Activated CD4-positive, CD25-positive, alpha-beta regulatory T cell treated with anti-CD3 and anti-CD28 coated beads, Interleukin-2, amount 50 U/mL, for 24 hours (primary cell): ENCODE data around the gene RASL12.
"Not testable (repeated sequence)": the region's sequence is repeated elsewhere in the genome, so short reads cannot be mapped to it uniquely, and the experiment has no call there.

Experiments used
- ATAC-seq, 2 donors: fragments of 150-1000 bp; cut with Tn5 transposase; one replicate each; pipeline ENCODE4 v1.10.0; 2021; ENCODE audit warnings: mild to moderate bottlenecking in 1 of 2, moderate library complexity in 1 of 2

The RASL12 gene

DNA sequence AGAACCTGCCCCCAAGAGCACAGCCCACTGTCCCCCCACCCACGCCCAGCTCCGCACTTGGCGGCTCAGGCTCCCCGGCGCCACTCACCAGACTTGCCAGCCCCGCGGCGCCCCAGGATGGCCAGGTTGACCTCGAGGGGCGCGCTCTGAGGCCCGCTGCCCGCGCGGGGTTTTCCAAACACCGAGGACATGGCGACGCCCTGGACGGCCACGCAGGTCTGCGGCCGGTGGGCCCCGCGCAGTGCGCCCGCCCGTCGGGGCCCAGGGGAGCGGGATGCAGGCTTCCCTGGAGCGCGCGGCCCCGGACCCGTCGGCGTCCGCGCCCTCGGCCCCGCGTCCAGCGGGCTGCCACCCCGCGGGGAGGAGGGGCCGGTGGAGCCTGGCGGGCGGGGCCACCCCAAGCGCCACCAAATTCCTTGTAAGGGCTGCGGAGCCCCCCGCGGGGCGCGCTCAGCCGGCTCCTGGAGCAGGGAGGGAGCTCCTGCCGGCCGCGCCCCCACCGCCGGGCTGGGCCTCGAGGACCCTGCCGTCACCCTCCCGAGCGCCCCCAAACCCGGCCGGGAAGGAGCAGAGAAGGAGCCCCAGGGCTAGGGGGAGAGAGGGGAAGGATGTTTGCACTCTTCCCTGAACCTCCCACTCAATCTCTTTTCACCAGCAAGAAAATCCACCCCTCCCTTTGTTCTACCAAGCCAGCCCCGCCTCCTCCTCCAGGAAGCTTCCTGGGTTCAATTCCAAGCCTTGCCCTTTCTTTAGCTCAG is at the start of gene RASL12:
TSS of gene RASL12 (minus strand) at position 347 of the 758 bp plus-strand sequence. CDS start at position 191, 156 bp downstream.
- no peak for ATAC-seq

DNA sequence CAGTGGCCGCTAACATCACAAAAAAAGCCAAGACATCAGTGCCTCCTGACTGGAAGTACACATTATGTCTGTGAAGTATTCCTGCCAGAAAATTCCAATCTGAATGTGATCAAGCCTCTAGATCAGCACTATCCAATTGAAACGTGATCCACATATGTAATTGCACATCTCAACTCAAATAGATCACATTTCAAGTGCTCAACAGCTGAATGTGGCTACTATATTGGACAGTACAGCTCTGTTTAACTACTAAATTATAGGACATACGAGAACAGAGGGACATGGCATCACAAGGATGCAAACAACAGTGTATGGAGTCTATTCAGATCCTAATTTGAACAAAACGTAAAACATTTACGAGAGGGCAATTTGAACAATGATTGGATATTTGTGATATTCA is 47.8 kb upstream of the RASL12 start:
- ATAC-seq, result no peak

DNA sequence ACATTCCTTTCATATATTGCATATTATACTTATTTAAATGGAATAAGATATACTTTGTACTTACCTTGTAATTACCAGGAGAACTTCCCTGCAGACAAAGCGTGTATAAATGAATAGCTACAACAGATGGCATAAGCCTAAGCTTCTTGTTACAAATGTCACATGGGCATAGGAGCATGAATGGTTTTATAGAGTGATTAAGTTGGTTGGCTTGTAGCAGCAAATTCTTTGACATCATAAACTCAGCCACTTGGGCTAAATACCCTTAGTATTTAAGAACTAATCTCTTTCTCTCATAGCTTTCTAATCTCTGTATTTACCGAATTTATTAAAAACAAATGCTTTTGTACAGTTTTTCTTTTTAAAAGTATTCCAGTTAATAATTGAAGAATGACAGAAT is 47.3 kb upstream of the RASL12 start, which contains the start of gene UBAP1L:
TSS of gene UBAP1L (minus strand) at position 115 of the 400 bp plus-strand sequence. CDS start 8,985 bp downstream, outside the sequence.
- no peak for ATAC-seq

DNA sequence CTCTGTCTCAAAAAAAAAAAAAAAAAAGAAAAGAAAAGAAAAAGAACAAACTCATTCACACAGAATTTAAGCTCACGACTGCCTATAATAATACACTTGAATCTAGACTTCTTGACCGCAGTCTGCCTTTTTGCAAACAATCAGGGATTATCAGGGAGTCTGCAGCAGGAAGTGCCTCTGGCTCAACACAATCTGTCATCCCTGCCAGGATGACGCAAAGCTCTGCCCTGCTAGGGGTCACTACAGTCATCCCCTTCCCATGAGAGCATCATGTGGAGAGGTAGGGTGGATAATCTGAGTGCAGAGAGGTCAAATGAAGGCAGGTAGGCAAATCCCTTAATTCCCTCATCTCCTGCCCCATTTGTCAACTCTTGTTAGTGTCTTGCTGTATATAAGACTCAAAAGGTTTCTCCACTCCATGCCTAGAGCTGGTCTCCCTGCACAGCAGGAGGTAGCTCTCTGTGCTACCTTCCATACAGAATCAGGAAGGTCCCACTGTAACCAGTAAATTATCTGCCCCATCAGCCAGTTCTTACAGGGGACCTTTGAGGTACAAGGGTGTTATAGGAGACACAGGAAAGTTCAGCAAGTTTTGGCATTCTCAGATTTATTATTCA is 43.0 kb upstream of the RASL12 start:
- no peak for ATAC-seq

DNA sequence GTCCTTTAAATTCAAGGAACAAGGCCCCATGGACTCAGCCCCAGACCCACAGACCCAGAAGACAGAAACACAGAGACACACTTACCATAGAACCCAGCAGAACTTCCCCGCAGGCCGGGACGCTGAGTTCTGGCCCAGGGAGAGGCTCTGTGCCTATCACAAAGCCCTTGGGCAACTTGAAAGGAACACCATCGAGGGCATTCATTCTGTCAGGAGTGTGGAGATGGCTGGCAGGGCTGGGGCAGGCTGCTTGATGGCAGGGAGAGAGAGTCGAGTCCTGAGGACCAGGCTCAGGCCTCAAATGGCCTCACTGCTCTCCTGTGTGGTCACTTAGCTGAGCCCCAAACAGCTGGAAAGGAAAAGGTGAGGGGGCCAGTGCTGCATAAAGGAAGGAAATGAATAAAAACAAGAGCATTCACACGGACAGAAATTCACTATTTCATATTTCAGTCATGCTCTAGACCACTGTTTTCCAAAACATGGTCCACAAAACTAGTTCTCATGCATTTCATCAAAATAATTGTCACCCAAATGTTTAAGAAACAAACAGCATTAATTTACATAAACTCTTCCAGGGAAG is 38.3 kb upstream of the RASL12 start:
- no peak for ATAC-seq

DNA sequence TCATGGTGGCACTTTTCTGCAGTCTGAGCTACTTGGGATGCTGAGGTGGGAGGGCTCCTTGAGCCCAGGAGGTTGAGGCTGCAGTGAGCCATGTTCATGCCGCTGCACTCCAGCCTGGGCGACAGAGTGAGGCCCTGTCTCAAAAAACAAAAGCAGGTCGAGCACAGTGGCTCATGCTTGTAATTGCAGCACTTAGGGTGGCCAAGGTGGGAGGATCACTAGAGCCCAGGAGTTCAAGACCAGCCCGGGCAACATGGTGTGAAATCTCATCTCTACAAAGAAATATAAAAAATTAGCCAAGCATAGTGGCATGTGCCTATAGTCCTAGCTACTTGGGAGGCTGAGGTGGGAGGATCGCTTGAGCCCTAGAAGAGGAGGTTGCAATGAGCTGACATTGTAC is 37.2 kb upstream of the RASL12 start:
- ATAC-seq, result no peak

- ATAC-seq, result no peak
Observed at GRCh38 chr15:65102912-65103311, 35.1 kb upstream of the RASL12 start.

DNA sequence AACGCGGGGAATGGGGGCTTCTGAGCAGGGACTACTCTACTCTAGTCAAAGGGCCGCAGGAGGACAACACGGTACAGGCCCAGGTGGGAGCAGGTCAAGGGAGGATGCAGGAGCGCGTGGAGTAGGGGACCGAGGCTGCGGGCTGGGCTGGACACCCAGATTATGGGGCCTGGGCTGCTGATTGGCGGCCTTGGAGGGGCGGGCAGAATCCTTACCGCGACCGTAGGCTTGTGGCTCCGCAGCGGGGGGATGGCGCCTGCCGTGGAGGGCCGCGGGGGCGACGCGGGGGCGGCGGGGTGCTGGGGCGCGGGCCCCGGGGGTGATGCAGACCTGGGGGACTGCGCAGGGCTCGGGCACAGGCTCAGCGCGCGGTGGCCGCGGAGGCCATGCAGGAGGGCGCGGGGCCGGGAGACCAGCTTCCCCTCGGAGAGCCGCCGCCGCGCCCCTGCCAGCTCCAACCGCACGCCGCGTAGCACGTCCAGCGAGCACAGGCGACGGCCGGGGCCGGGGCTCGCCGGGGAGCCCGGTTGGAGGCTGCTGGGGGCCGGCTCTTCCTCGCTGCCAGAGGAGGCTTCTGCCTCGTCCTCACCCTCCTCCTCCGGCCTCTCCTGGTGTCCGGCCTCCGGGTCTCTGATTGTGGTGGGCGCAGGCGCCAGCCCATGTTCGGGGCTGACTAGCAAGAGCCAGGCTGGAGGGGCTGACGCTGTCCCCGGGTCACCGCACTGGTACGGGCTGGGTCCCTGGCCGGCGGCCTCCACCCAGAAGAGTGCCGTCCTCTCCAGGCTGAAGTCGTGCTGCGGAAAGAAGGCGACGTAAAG is 34.3 kb upstream of the RASL12 start:
- ATAC-seq, result no peak

- no peak for ATAC-seq
Observed at GRCh38 chr15:65101411-65101890, 33.7 kb upstream of the RASL12 start.

- ATAC-seq, result no peak
Observed at GRCh38 chr15:65100442-65100841, 32.7 kb upstream of the RASL12 start.

DNA sequence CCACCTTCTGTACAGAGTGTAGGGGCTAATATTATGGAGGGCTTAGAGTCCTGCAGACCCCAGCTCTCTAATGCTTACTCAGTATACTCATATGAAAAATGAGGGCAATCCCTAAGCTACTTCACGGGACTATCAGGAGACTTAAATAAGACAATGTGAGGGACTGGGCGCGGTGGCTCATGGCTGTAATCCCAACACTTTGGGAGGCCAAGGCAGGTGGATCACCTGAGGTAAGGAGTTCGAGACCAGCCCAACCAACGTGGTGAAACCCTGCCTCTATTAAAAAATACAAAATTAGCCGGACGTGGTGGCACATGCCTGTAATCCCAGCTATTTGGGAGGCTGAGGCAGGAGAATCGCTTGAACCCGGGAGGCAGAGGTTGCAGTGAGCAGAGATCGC is 32.0 kb upstream of the RASL12 start:
- not testable (repeated sequence) for ATAC-seq

DNA sequence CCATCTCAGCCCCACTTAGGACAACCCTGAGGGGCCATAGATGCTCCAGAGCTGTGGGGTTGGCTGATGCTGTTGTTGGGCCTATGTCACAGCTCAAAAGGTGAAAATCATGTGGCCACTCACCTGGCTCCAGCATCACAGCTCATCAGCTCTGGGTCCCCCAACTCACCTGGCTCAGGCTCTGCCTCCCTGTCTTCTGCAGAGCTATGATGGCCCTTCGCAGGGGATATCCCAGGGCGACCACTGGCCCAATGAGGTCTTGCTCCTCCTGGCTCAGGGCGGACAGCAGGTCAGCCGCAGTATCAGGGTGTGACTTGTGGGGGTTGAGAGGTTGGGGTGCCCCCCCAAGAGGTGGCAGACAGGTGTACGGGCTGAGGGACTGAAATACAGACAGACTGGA is 31.5 kb upstream of the RASL12 start:
- no peak for ATAC-seq

DNA sequence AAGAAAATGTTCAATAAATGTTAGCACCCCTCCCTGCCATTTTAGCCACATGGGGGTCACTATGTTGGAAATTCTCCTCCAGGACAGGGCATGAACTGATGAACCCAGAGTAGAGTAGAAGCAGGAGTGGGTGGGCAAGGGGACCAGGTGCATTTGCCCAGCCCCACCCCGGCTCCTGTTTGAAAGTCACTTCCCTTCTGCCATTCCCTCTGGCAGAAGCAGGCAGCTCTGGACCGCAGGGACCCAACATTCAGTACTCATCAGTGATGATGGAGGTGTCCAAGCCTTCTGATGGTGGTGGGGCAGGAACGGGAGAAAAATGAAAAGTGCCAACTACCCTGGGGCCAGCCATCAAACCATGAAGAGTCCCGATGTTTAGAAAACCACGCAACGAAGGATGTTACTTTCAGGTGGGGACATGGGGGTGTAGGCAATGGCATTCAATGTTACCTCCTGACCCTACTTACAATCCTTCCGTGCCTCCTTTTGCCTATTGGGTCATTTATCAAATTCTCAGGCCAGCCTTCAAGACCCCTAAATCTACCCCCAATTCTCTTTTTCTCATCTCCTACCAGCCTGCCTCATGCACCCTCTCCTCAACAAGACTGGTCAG is 30.0 kb upstream of the RASL12 start:
- no peak for ATAC-seq

GRCh38 chr15:65096481-65097385 is 28.9 kb upstream of the RASL12 start:
- no peak for ATAC-seq

DNA sequence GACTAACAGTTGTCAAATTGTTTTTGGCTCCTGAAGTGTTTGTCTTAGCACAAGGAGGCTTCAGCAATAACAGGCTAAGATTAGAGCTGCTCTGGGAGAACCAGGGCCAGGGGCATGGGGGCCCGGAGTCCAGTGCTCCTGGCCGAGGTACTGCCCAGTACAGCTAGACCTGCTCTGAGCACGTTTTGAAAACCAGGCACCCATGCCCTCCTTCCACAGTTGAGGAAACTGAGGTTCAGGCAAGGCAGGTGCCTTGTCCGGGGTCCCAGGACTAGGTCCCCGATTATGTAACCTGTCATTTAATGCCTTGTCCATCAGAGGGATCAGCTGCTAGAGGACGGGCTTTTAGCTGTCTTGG is 27.9 kb upstream of the RASL12 start:
- no peak for ATAC-seq

DNA sequence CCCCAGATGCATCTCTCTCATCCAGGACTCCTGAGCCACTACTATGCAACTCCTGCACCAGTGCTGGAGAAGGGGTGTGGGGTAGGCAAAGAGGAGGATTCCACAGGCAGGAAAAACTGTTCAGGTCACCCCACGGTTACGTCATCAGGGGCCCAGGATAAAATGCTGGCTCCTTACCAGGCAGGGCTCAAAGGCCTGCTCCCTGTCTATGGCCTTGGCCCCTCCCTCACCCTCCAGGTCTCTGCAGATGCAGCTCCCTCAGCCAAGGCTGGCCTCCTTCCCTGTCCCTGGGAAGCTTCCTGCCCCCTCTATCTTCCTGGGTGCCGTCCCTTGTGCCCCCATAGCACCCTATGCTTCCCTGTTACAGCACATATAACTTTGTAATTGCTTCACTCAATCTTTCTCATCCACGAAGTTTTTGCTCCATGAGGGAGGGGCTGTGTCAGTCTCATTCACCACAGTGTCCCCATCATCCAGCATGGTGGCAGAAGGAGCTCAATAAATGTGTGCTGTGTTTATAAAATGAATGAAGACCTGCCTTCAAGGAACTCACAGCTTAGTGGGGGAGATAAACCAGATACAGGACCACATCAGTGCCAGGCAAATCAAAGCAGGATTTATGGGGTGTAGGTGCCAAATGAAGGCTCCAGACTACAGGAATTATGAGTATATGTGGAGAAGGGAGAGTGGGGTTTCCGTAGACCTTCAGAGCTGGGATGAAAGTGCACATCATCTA is 27.4 kb upstream of the RASL12 start:
- ATAC-seq, result no peak

GRCh38 chr15:65094294-65094995 is 26.7 kb upstream of the RASL12 start:
- ATAC-seq, result no peak

DNA sequence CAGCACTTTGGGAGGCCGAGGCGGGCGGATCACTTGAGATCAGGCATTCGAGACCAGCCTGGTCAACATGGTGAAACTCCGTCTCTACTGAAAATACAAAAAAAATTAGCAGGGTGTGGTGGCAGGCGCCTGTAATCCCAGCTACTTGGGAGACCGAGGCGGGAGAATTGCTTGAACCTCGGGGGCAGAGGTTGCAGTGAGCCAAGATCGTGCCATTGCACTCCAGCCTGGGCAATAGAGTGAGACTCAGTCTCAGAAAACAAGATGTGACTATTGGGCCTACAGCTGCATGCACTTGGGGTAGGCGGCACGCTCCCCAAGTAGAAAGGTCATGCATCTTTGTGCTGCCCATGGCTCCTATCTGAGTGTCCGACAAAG is 26.0 kb upstream of the RASL12 start:
- ATAC-seq, result not testable (repeated sequence)

DNA sequence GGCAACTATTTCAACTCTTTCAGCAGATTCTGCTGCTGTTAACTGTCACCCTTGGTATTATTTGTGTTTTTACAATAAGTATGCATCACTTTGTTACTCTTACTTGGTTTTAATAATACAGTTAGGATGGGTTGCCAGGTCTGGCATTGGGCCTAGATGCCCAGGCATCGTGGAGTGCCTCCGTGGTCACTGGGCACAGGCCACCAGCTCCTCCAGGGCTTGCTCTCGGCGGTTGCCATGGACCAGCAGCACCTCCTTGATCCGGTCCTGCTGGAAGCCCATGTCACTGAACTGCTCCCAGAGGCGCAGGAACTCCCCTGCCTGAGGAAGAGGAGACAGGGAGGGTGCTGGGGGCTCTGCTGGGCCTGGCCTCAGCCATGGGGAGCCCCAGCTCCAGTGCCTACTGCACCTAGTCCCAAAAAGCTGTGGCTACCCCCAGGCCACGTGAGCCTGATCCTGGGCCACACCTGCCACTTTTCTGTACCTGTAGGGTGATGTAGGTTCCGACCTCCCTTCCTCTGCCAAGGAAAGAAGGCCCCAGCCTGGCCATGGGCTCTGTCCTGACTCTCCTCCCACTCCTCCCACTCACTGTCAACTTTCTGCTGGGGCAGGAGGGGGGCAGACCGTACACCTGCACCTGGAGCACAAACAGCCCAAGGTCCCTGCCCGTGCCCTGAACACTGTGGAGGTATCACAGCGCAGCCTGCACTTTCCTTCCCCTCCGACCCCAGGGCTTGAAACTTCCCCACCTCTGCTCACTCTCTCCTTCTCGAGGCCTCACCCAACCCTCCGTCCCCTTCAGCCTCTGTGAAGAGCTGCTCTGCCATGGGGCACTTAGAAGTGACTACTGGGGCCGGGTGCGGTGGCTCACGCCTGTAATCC is 25.4 kb upstream of the RASL12 start:
- ATAC-seq, result no peak
